Brain microvascular endothelial cell (primary cell): ENCODE data around the gene MICAL2.

ENCODE experiments used
- DNase-seq: peaks from one replicate; pipeline ENCODE4 v3.0.0-alpha.2; 2020
- H3K27ac ChIP-seq: fragments of 250-450 bp; sonication (Bioruptor Pico); 2 replicates; pipeline ENCODE4 v1.5.1; 2020; ENCODE audit warnings: mild to moderate bottlenecking, moderate library complexity
- H3K27me3 ChIP-seq: fragments of 250-450 bp; sonication (Bioruptor Pico); replicated peaks from 2 replicates; pipeline ENCODE4 v1.5.1; 2020; ENCODE audit warnings: mild to moderate bottlenecking
- H3K36me3 ChIP-seq: fragments of 250-450 bp; sonication (Bioruptor Pico); replicated peaks from 2 replicates; pipeline ENCODE4 v1.5.1; 2020; ENCODE audit warnings: mild to moderate bottlenecking
- H3K4me3 ChIP-seq: 2 replicates; pipeline ENCODE4 v1.5.1; 2011; ENCODE audit warnings: low read depth, mild to moderate bottlenecking, control low read depth, low read length, moderate library complexity
- in situ Hi-C: cut with HindIII; loops from 2 replicates; pipeline ENCODE4 v1.10.0; 2017; ENCODE audit warnings: low sequenced_read_pairs, low pct_ligation_motif_present
- TF ChIP-seq, protein P1 (sequence below): IDR thresholded peaks from 2 replicates; pipeline ENCODE4 v1.5.1; 2011; ENCODE audit warnings: low read depth, mild to moderate bottlenecking, moderate library complexity, low read length, control low read depth, inconsistent platforms; ENCODE audit errors: missing control alignments

MICAL2 gene

DNA sequence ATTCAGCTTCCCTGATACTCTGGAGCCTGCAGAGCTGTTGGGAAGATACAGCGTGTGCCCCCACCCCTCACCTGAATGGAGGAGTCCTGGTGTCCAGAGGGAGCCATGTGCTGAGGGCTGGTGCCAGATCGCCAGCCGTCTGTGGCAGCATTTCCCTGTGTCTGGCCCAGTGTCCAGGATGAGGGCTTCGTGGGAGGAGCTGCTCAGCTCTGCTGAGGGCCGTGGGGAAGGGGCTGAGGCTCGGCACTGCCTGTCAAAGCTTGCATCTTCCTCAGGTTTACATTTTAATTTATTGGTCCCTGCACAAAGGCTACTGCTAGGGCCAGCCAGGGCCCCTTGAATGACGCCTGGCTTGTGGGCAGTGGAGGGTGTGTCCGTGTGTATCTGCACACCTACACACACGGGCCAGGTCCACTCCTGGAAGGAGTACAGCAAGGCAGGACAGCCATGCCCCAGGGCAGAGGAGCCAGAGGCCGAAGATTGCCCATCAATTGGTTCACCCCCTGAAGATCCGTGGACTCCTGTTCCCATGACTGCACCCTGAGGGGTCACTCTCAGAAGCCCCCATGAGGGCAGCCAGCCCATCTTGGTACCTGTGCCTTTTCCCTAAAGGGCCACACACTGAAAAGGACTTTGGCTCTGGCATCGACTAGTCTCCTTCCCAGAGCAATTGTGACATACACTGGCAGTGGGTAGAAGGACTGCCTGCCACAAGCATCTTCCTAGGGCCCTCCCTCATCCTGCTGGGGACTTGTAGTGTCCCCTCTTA is 159.2 kb downstream of the MICAL2 start:
- no peak overlapping the region for H3K27ac ChIP-seq
- TF ChIP-seq, protein P1, sequence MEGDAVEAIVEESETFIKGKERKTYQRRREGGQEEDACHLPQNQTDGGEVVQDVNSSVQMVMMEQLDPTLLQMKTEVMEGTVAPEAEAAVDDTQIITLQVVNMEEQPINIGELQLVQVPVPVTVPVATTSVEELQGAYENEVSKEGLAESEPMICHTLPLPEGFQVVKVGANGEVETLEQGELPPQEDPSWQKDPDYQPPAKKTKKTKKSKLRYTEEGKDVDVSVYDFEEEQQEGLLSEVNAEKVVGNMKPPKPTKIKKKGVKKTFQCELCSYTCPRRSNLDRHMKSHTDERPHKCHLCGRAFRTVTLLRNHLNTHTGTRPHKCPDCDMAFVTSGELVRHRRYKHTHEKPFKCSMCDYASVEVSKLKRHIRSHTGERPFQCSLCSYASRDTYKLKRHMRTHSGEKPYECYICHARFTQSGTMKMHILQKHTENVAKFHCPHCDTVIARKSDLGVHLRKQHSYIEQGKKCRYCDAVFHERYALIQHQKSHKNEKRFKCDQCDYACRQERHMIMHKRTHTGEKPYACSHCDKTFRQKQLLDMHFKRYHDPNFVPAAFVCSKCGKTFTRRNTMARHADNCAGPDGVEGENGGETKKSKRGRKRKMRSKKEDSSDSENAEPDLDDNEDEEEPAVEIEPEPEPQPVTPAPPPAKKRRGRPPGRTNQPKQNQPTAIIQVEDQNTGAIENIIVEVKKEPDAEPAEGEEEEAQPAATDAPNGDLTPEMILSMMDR, result no peak
- DNase-seq, result no peak
- no peak overlapping the region for H3K4me3 ChIP-seq
- H3K36me3 ChIP-seq, result peaks cover 5% of the 10 kb centered on the region
- in situ Hi-C loops, result no loop called here
- H3K27me3 ChIP-seq, result no peaks in the 10 kb centered on the region

GRCh38 chr11:12270215-12270797 is 159.9 kb downstream of the MICAL2 start:
- in situ Hi-C loops, result no loop called here

DNA sequence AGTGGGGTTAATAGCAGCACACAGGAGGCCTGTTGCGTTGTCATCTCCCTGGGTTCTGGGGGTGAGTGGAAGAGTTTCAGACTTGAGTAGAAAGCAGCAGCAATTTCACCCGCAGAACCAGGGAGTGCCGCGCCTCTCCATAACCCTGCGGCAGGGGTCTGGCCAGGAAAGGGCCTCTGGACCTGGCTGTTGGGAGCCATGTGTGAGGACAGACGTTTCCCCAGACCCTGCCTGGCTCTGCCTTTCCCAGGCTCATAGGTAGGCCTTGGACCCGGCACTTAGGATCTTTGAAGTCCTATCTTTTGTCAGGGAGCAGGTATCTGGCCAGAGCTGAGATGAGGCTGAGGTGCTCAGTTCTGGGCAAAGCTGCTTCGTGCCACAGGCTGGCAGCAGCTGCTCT is 160.4 kb downstream of the MICAL2 start:
- DNase-seq, result no peak
- TF ChIP-seq, protein P1, result no peak
- Histone ChIP-seq H3K4me3 (no peak overlapping the region), H3K27ac (no peak overlapping the region), H3K36me3 (no peaks in the 10 kb centered on the region), H3K27me3 (no peaks in the 10 kb centered on the region)
- in situ Hi-C loops, result no loop called here

More at GRCh38 chr11:12270215-12270797, 159.9 kb downstream of the MICAL2 start:
- no peak overlapping the region for H3K4me3 ChIP-seq
- TF ChIP-seq, protein P1, result no peak
- H3K27ac ChIP-seq, result no peak overlapping the region
- no peaks in the 10 kb centered on the region for H3K27me3 ChIP-seq
- DNase-seq, result no peak
- no peaks in the 10 kb centered on the region for H3K36me3 ChIP-seq

GRCh38 chr11:12271241-12271640 is 160.9 kb downstream of the MICAL2 start:
- in situ Hi-C loops, result no loop called here
- no peaks in the 10 kb centered on the region for H3K27me3 ChIP-seq
- no peak overlapping the region for H3K4me3 ChIP-seq
- DNase-seq, result no peak
- H3K36me3 ChIP-seq, result no peaks in the 10 kb centered on the region
- TF ChIP-seq, protein P1, result no peak
- no peak overlapping the region for H3K27ac ChIP-seq

- Histone ChIP-seq H3K4me3 (no peak overlapping the region), H3K27me3 (no peaks in the 10 kb centered on the region), H3K27ac (no peak overlapping the region), H3K36me3 (no peaks in the 10 kb centered on the region)
- no peak for DNase-seq
- TF ChIP-seq, protein P1, result no peak
- in situ Hi-C loops, result no loop called here
These were observed 161.5 kb downstream of the MICAL2 start for GRCh38 chr11:12271826-12272366.
